Esophagus squamous epithelium (tissue), 4 donors: ENCODE measurements around the gene COMMD1.

ENCODE experiments used
- POLR2A ChIP-seq, 4 donors: fragments of 450-650 bp; IDR thresholded peaks; one replicate each; pipeline ENCODE4 v1.6.1; 2017; ENCODE audit warnings: antibody characterized with exemption in 4 of 4, mild to moderate bottlenecking in 4 of 4, moderate library complexity in 3 of 4
- TF ChIP-seq, protein P1 (sequence below), 6 experiments: fragments of 450-650 bp in 4 of 6; fragments of 200-600 bp in 2 of 6; sonication (generic) in 2 of 6; IDR thresholded peaks; one replicate each; pipeline ENCODE4 v1.5.1; 2016 to 2019; ENCODE audit warnings: antibody characterized with exemption in 6 of 6, mild to moderate bottlenecking in 4 of 6, moderate library complexity in 4 of 6

DNA sequence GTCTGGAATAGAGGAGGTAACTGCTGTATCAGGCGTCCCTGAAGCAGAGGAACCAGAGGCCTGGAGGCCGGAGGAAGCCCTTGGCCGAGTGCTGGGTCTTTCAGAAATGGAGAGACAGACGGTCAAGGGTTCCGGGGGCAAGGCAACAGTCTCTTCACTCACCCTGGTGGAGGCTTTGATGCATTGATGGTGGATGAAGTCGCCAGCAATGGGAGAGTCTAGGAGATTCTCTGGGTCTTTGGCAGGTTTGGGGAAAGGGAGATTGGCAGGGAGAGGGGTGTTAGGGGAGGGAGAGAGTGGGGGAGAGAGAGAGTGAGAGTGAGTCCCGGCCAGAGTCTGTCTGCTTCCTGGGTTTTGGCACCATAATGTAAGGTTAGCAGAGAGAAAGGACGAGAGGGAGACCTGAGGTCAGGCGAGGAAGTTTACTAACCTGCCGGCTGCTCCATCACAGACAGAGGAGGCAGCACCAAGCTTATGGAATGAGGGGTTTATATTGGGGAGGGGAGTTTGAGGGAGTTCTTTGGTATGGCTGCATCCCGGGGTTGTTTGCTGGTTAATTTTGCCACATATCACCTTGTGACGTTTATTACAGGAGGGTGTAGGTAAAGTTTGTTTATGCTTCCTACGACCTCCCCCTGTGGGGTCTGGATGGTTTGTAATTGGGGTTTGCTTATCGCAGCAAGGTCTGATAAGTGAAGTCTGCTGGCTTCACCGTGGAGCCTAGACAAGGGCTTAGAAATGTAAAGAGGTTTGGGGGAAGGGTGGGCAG is 19.6 kb downstream of the COMMD1 start:
- TF ChIP-seq, protein P1, sequence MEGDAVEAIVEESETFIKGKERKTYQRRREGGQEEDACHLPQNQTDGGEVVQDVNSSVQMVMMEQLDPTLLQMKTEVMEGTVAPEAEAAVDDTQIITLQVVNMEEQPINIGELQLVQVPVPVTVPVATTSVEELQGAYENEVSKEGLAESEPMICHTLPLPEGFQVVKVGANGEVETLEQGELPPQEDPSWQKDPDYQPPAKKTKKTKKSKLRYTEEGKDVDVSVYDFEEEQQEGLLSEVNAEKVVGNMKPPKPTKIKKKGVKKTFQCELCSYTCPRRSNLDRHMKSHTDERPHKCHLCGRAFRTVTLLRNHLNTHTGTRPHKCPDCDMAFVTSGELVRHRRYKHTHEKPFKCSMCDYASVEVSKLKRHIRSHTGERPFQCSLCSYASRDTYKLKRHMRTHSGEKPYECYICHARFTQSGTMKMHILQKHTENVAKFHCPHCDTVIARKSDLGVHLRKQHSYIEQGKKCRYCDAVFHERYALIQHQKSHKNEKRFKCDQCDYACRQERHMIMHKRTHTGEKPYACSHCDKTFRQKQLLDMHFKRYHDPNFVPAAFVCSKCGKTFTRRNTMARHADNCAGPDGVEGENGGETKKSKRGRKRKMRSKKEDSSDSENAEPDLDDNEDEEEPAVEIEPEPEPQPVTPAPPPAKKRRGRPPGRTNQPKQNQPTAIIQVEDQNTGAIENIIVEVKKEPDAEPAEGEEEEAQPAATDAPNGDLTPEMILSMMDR (IDR thresholded peaks at IDR 0.05) = no peak
- no peak for TF ChIP-seq POLR2A (IDR thresholded peaks at IDR 0.05)
